Activated CD4-positive, CD25-positive, alpha-beta regulatory T cell treated with anti-CD3 and anti-CD28 coated beads, Interleukin-2, amount 50 U/mL, for 72 hours (primary cell): ENCODE measurements around the gene RENBP.
"Not testable (repeated sequence)": the region's sequence is repeated elsewhere in the genome, so short reads cannot be mapped to it uniquely, and the experiment has no call there.

Source experiments
- DNase-seq: peaks from one replicate; pipeline ENCODE4 v3.0.0; 2021

The RENBP gene

GRCh38 chrX:153944140-153944799 is at the start of gene RENBP:
TSS of gene RENBP (minus strand) at chrX:153944643. CDS start at chrX:153944610, 33 bp downstream.
- no peak for DNase-seq

GRCh38 chrX:153993978-153994377 is 49.5 kb upstream of the RENBP start:
- DNase-seq = no peak

GRCh38 chrX:153993079-153993478 is 48.6 kb upstream of the RENBP start:
- no peak for DNase-seq

GRCh38 chrX:153992180-153992579 is 47.7 kb upstream of the RENBP start:
- DNase-seq = no peak

GRCh38 chrX:153991013-153991580 is 46.7 kb upstream of the RENBP start:
- DNase-seq = no peak

GRCh38 chrX:153989973-153990655 is 45.7 kb upstream of the RENBP start:
- no peak for DNase-seq

- no peak for DNase-seq
Observed at GRCh38 chrX:153988493-153988892, 44.0 kb upstream of the RENBP start.

- no peak for DNase-seq
Observed at GRCh38 chrX:153984351-153985178, 40.1 kb upstream of the RENBP start.

GRCh38 chrX:153983321-153983801 is 38.9 kb upstream of the RENBP start:
- peak; percentile 34 for DNase-seq

GRCh38 chrX:153981771-153982533 is 37.5 kb upstream of the RENBP start:
- DNase-seq = no peak

- DNase-seq = no peak
Observed at GRCh38 chrX:153981231-153981630, 36.8 kb upstream of the RENBP start.

- not testable (repeated sequence) for DNase-seq
Observed at GRCh38 chrX:153980394-153980793, 36.0 kb upstream of the RENBP start.

GRCh38 chrX:153974726-153975286 is 30.4 kb upstream of the RENBP start:
- no peak for DNase-seq

- DNase-seq = no peak
Observed at GRCh38 chrX:153974003-153974725, 29.7 kb upstream of the RENBP start.

- no peak for DNase-seq
Observed at GRCh38 chrX:153973127-153974002, 28.9 kb upstream of the RENBP start.

GRCh38 chrX:153972368-153973126 is 28.1 kb upstream of the RENBP start, which contains the start of gene TMEM187:
TSS of gene TMEM187 (plus strand) at chrX:153972754. CDS start at chrX:153982063, 9,309 bp downstream.
- peak; percentile 90 for DNase-seq

- DNase-seq = peak; percentile 92
Observed at GRCh38 chrX:153971450-153972367, 27.3 kb upstream of the RENBP start, which contains the start of gene HCFC1. TSS of gene HCFC1 (minus strand) at chrX:153971818. CDS start at chrX:153970840, 978 bp downstream.

- DNase-seq = peak; percentile 89
Observed at GRCh38 chrX:153971124-153971449, 26.6 kb upstream of the RENBP start.
